HL-60 (cell line): ENCODE measurements around the gene SSH2.
"Not testable (repeated sequence)": the region's sequence is repeated elsewhere in the genome, so short reads cannot be mapped to it uniquely, and the experiment has no call there.

Experiments
- DNase-seq, 2 experiments: peaks; one replicate each; pipeline ENCODE4 v3.0.0-alpha.2; 2010 to 2020; ENCODE audit warnings: low read depth in 1 of 2, low spot score in 1 of 2
- H3K27ac ChIP-seq: fragments of 250-450 bp; sonication (Bioruptor Pico); replicated peaks from 2 replicates; pipeline ENCODE4 v1.5.1; 2020; ENCODE audit warnings: mild to moderate bottlenecking, moderate library complexity
- H3K27me3 ChIP-seq: fragments of 250-450 bp; sonication (Bioruptor Pico); 2 replicates; pipeline ENCODE4 v1.5.1; 2021; ENCODE audit warnings: mild to moderate bottlenecking, moderate library complexity; ENCODE audit not compliant: insufficient read depth, poor library complexity, severe bottlenecking
- H3K4me3 ChIP-seq: replicated peaks from 2 replicates; pipeline ENCODE4 v1.5.1; 2011; ENCODE audit warnings: mild to moderate bottlenecking, control low read depth, low read length; ENCODE audit not compliant: insufficient read depth
- GABPA ChIP-seq: IDR thresholded peaks from 2 replicates; pipeline ENCODE4 v1.6.1; 2012; ENCODE audit warnings: low read depth
- POLR2AphosphoS5 ChIP-seq: IDR thresholded peaks from 2 replicates; pipeline ENCODE4 v1.6.1; 2012; ENCODE audit warnings: low read depth
- SPI1 ChIP-seq: IDR thresholded peaks from 2 replicates; pipeline ENCODE4 v1.6.1; 2012; ENCODE audit warnings: low read depth, mild to moderate bottlenecking, borderline replicate concordance
- TF ChIP-seq, protein P1 (sequence below): IDR thresholded peaks from 2 replicates; pipeline ENCODE4 v1.6.1; 2012; ENCODE audit warnings: low read depth; ENCODE audit not compliant: insufficient replicate concordance
- TF ChIP-seq, protein P2 (sequence below): IDR thresholded peaks from one replicate; pipeline ENCODE4 v1.5.1; 2011; ENCODE audit warnings: low read length, control low read depth, inconsistent platforms; ENCODE audit not compliant: insufficient read depth

Gene SSH2

DNA sequence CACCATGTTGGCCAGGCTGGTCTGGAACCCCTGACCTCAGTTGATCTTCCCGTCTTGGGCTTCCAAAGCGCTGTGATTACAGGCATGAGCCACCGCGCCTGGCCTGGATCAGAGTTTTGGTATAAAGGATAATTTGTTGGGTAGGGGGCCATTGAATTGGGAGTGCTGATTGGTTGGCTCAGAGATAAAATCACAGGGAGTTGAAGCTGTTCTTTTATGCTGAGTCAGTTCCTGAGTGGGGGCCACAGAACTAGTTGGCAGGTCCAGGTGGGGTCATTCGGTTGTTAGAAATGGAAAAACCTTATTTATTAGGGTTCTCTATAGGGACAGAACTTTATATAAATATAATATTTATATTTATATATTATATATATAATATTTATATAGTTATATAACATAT is 147.1 kb downstream of the SSH2 start:
- no peak for TF ChIP-seq SPI1
- TF ChIP-seq GABPA, result no peak
- TF ChIP-seq, protein P1, sequence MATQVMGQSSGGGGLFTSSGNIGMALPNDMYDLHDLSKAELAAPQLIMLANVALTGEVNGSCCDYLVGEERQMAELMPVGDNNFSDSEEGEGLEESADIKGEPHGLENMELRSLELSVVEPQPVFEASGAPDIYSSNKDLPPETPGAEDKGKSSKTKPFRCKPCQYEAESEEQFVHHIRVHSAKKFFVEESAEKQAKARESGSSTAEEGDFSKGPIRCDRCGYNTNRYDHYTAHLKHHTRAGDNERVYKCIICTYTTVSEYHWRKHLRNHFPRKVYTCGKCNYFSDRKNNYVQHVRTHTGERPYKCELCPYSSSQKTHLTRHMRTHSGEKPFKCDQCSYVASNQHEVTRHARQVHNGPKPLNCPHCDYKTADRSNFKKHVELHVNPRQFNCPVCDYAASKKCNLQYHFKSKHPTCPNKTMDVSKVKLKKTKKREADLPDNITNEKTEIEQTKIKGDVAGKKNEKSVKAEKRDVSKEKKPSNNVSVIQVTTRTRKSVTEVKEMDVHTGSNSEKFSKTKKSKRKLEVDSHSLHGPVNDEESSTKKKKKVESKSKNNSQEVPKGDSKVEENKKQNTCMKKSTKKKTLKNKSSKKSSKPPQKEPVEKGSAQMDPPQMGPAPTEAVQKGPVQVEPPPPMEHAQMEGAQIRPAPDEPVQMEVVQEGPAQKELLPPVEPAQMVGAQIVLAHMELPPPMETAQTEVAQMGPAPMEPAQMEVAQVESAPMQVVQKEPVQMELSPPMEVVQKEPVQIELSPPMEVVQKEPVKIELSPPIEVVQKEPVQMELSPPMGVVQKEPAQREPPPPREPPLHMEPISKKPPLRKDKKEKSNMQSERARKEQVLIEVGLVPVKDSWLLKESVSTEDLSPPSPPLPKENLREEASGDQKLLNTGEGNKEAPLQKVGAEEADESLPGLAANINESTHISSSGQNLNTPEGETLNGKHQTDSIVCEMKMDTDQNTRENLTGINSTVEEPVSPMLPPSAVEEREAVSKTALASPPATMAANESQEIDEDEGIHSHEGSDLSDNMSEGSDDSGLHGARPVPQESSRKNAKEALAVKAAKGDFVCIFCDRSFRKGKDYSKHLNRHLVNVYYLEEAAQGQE, result no peak
- TF ChIP-seq POLR2AphosphoS5, result no peak
- TF ChIP-seq, protein P2, sequence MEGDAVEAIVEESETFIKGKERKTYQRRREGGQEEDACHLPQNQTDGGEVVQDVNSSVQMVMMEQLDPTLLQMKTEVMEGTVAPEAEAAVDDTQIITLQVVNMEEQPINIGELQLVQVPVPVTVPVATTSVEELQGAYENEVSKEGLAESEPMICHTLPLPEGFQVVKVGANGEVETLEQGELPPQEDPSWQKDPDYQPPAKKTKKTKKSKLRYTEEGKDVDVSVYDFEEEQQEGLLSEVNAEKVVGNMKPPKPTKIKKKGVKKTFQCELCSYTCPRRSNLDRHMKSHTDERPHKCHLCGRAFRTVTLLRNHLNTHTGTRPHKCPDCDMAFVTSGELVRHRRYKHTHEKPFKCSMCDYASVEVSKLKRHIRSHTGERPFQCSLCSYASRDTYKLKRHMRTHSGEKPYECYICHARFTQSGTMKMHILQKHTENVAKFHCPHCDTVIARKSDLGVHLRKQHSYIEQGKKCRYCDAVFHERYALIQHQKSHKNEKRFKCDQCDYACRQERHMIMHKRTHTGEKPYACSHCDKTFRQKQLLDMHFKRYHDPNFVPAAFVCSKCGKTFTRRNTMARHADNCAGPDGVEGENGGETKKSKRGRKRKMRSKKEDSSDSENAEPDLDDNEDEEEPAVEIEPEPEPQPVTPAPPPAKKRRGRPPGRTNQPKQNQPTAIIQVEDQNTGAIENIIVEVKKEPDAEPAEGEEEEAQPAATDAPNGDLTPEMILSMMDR, result no peak
- no peak overlapping the region for H3K27ac ChIP-seq
- H3K4me3 ChIP-seq, result no peak overlapping the region
- no peak for DNase-seq
- no peaks in the 10 kb centered on the region for H3K27me3 ChIP-seq

DNA sequence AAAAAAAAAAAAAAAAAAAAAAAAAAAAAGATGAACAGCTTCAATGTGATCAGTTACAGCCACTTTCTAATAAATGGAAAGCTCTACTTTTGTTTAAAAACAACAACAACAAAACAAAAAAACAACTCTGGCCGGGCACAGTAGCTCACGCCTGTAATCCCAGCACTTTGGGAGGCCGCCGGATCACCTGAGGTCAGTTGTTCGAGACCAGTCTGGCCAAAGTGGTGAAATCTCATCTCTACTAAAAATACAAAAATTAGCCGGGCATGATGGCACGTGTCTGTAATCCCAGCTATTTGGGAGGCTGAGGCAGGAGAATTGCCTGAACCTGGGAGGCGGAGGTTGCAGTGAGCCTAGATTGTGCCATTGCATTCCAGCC is 150.2 kb downstream of the SSH2 start:
- not testable (repeated sequence) for H3K27ac ChIP-seq, H3K4me3 ChIP-seq, H3K27me3 ChIP-seq, DNase-seq

DNA sequence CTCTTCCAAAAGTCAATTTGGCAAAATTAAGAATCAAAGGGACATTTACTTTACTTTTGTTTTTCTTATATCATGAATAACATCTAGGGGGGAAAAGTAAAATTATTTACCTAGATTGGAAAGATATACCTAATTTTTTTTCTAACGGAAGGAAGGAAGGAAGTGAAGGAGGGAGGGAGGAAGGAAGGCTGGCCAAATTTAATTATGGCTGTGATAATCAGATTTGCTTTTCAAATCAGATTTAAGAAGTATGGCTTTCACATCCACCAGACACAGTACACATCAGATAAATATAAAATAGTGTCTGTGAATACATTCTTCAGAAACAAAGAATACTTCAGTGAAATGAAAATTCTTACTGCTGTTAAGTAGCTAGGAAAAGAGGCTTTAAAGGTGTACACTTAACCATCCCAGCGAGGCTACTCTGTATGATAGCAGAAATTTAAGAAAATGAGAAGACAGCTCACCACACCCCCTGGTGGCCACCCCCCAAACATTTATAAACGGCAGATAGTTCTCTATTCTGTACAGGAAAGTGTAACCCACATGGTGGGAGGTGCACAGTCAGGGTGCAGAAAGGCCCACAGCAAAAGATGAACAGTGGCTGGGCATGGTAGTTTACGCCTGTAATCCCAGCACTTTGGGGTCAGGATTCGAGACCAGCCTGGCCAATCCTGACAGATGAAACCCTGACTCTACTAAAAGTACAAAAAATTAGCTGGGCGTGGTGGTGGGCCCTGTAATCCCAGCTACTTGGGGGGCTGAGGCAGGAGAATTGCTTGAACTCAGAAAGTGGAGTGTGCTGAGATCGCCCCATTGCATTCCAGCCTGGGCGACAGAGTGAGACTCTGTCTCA is 150.8 kb downstream of the SSH2 start:
- no peak overlapping the region for H3K4me3 ChIP-seq
- no peaks in the 10 kb centered on the region for H3K27me3 ChIP-seq
- TF ChIP-seq, protein P2, result peak; percentile 39
- no peak for TF ChIP-seq GABPA
- no peak overlapping the region for H3K27ac ChIP-seq
- peak; percentile 25 to 79 for DNase-seq

DNA sequence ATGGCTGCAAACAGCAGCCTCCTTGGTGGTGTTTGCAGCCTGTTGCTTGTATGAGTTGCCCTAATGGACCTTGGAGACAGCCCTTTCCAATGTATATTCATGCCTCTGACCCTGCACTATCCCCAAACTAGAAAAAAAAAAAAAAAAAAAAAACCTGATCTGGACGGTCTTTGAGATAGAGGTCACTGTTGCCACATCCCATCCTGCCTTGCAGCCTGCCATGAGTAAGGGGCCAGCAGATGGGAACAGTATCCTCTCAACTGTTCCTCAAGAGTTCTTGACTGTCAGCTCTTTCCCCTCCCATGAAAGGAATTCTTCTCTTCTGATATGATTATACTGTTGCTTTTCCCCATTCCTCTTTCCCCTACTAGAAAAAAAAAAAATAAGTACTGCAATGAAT is 152.4 kb downstream of the SSH2 start:
- DNase-seq, result no peak
- no peak for TF ChIP-seq POLR2AphosphoS5
- TF ChIP-seq, protein P2, result no peak
- no peak for TF ChIP-seq GABPA
- TF ChIP-seq SPI1, result no peak
- TF ChIP-seq, protein P1, result no peak
- H3K27ac ChIP-seq, result no peak overlapping the region
- H3K4me3 ChIP-seq, result no peak overlapping the region
- no peaks in the 10 kb centered on the region for H3K27me3 ChIP-seq
